H4 (cell line): Measurements from ENCODE around the gene SCTR. TPM values are rescaled to one million over a fixed set of nuclear protein-coding genes. Genes with fewer than 3 reads are reported as not detected.

ENCODE experiments used
- DNase-seq: peaks from one replicate; pipeline ENCODE4 v3.0.0-alpha.2; 2015; ENCODE audit warnings: low spot score
- total RNA-seq: library from RNA; depleted of rRNA; stranded (reverse); fragments of >200 nt; shearing (Covaris generic); gene quantifications from 2 replicates; pipeline ENCODE4 v1.2.3, GENCODE V29; 2014

The SCTR gene
- total RNA-seq, 1 experiment from 2014 or later: not detected

DNA sequence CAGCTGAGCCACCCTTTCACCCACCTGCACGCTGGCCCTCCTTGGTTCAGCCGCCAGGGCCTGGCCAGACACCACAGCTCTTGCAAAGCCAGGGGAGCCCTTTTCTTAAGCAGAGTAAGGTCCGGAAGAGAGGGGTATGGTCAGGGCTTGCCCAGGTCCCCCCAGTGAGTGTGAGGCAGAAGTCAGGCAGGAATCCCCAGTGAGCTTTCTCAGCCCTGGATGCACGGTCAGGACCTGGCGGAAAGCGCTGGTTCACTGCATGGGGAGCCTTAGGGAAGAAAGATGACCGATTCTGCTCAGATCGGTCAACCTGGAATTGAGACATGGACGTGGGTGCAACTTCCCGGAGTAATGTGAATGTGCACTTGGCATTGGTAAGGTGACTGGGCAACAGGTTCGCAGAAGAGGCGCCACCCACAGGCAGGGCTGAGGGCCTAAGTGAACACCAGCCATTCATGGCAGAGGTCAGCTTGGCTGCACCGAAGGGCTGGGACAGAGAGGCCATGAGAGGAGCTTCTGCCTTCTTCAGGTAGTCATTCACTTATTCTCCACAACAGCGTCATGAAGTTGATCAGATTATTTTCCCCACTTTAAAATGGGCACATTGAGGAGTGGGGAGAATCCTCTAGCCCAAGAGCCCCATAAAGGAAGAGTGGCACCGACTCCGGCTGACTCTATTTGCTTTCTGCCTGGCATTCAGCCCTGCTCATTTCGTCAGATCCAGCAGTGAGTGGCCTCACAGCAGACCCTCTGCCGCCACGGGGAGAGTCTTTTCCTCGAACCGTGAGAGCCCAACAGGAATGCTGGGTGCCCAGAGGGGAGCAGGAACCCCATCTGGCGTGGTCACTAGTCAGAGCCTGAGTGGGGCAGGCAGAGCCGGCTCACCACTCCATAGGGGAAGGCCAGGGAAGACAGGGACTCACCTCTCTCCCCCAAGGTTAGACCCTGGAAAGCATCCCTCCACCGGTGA, 35.8 kb downstream of the SCTR start:
- DNase-seq: no peak

DNA sequence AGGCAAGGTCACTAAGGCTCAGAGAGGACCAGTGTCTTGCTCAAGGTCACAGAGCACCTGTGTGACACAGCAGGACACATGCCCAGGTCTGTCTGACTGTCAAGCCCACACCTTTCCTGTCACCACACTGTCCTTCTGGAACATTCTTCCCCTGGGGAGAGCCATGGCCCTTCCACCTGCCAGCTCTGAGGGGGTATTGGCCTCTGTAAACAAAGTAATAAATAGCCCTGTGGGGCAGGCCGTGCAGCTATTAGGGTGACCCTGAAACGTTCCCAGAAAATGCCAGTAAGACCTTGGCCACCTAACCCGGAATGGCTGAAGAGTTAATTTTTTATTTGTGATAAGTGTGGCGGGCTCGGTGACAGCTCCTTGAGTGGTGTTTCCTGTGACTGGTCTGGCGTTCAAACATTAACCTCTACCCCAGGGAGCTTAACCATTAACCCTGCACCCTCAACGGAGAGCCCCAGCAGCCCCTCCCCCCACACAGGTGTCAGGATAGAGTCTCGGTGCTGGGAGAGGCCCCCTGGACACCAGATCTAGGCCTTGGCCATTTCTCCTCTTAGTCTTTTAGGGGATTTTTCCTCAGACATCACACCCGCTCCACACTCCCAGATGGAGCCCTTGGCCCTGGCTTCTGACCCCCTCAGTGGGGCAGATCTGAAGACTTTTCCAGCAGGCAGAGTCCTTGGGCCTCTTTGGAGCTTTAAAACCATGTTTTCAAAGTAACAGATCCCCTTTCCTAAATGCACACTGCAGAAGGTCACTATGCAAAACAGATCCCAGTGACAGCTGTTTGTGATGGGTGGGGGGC, 36.6 kb downstream of the SCTR start:
- DNase-seq: no peak

DNA sequence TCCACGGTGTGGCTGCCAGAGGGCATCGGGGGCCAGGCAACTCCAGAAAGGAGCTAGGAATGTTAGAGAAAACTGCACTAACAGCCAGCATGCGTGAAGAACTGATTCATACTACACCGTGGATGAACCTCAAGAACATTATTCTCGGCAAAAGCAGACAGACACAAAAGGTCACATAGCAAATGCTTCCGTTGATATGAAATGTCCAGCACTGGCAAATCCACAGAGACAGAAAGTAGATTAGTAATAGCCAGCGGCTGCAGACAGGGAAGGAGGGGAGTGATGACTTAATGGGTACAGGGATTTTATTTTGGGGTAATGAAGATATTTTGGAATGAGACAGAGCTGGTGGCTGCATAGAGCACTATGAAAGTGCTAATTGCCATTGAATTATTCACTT, 37.4 kb downstream of the SCTR start:
- DNase-seq: no peak

DNA sequence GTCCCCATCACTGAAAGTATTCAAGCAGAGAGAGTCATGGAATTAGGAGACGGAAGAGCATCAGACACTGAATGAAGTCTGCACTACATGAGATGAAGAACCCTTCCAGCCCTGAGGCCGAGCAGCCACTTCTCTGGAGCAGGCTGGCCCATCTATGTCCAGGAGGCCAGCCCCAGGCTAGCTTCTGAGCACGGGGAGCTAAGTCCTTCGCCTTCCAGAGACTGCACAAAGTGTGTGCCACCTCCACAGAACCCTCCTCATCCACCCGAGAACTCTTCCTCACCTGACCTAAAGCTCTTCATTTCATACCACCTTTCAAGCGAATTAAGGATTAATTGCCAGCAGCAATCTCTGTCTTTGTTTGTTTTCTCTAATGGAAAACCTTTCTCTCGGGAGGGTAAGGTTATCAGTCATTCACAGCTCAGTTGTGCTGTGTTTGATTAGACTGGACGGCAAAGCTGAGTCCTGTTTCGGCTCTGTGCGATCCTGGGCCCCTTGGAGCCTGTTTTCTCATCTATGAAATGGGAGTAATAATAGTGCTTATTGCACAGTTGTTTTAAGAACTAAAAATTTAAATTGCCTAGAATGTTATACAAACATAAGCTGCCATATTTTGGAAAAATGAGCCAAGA, 38.0 kb downstream of the SCTR start:
- no peak for DNase-seq

DNA sequence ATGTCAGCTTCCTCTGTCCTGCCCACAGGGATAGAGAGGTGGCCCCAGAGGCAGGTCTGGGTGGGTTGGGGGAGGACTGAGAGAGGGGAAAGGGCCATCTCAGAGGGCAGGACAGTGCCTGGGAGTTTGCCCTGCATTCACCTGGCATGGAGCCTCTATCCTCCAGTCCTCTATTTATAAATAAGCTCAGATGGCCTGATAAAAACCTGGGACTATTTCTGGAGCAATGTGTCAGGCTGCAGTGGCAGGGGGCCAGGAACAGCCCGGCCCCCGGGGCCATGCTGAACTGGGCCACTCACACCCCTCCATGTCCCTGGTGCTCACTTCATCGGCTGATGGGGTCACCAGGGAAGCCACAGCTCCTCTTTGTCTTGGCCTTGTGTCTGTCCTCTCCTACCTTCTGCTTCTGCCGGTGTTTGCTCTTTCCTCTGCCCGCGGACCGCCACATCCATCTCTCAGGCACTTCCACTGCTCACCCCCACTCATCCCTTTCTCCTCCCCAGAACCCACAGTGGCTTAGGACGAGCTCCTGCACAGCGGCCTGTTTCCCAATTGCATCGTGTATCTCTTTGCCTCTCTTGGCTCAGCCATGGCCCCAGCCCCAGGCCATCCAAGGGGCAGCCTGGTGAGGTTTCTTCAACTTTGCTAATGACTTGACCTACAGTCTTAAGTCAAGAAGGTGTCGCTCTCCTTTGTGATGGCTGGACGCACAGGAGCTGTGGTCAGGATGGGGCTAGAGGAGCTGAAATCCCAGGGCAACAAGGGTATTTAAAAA, 38.8 kb downstream of the SCTR start:
- no peak for DNase-seq

DNA sequence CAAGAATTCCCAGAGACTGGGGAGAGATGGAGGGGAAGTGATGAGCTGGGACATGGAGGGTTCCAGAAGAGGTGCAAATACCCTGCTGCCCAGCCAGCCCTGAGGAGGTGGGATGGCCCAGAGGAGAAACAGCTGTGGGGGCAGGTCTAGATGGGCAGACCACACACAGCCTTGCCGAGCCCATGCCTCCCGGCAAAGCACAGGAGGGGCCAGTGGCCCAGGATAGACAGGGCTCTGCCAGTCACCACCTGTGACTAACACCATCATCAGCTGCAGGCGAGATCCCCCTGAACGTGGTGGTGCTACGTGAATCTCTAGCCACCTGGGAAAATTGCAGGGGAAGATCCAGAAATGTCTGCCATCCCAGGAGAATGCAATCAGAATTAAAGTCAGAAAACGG, 39.4 kb downstream of the SCTR start:
- no peak for DNase-seq

DNA sequence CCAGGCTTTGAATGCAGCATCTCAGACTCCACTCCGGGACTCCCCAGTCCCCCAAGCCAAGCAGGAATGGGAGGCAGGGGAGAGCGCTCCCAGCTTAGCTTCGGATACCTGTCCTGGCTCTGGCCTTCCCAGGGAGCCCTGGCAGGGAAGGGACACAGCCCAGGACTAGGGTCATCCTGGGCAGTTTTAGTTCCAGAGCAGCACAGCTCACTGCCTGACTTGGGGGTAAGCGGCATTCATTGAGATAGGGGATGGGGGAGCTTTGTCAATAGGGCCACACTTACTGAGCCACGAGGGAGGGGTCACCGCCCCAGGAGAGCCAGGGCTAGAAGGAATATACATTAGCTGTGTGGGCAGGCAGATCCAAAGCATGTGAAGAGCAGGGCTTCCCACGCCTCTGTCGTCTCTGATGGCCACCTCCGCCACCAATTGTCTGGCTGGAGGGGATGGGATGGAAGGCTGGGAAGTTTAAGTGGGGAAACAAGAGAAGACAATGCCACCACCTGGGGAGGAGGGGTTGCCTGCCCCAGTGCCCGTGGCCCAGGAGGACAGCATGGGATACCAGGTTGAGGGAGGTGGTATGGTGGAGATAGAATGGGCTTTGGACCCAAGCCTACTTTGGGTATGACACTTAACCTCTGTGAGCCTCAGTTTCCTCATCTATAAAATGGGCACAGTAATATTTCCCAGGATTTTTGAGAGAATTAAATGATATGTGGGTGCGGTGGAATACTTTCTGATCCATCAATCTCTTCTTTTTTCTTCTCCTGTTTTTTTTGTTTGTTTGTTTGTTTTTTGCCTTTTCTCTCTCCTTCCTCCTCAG, 40.2 kb downstream of the SCTR start:
- DNase-seq: no peak

DNA sequence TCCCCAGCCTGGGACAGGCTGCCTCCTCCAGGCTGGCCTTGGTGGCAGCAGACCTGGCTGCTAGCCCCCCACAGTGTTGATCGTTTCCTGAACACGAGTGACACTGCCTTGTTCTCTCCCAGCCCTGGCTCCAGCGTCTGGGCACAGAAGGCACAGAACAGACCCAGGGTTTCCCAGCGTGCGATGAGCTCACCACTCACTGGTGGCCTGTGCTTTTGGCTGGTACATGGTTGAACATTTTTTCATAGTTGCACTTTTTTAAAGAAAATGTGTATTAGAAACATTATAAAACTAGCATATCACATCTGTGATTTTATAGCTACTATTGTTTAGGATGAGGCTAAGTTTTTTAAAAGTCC, 40.9 kb downstream of the SCTR start:
- DNase-seq: no peak

DNA sequence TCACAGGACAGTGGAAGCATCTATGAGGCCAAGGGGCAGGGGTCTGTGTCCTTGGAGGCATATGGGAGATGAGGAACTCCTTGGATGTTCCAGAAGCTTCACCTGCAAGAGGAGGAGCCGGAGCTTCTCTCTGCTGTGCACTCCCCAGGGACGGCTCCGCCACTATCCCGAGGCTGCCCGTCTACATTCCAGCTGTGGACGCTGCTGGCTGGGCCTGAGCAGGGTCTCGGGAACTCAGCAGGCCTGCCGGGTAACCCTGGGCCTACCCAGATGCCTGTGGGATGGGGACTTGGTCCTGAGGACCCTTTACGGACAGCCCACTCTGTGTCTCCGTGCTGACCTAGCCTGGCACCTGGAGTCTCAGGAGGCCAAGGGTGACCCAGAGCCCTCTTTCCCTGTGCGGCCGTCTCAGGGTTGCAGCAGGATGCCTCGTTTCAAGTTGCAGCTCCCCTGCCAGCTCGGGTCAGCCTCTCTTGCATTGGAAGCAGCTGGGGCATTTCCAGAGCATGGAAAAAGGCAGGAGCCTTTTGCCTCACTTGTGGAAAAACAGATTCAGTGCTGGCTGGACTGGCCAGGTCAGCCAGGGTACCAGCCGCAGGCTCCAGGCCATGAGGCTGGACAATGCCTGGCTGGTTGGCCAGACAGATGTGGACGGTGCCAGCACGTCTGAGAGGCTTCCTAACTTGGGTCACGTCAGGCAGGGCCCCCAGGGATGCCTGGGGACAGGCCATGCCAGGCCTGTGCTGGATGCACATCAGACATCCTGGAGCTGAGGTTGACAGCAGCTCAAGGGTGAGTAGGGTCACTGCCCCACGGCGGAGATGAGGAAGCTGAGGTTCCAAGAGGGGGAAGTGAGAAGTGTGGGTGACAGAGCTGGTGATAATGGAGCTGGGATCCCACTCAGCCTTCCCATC, 41.5 kb downstream of the SCTR start:
- no peak for DNase-seq

DNA sequence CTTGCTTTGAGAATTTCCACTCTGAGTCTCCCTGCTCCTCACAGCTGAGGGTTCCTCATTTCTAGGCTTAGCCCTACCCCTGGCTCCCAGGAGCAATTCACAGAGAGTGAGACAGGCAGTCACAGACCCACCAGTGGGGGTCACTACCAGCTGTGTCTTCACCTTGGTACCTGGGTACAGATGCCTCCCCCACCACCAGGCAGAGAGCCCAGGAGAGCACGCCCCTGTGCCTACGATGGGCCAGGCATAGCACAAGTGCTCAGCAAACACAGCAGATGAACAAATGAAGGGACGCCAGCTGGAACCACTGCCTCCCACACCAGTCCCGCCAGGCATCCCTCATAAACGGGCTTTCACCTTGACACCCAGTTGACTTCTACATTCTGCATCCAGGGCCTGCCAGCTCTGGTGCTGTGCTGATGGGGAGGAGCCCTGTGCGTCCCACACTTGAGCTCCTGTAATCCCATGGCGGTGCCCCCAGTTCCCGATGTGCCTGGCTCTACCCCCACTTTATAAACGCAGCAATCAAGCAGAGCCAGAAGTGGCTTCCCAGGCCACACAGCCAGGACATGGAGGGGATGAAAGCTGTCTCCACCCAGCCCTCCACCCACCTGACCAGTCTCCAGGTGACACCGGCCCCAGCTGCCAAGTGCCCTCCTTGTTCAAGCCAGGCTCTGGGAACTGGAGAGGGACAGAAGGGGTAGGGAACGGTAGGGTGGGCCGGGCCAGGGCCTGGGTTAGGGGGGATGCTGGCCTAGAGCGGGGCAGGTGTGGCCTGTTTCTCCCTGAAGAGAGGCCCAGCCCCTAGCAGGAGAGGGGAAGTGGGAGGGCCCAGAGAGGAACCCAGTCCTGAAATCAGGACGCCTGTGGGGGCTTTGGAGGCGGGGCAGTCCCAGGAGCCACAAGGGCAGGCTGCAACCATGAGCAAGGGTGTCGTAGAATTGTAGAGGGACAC, 42.5 kb downstream of the SCTR start:
- no peak for DNase-seq

DNA sequence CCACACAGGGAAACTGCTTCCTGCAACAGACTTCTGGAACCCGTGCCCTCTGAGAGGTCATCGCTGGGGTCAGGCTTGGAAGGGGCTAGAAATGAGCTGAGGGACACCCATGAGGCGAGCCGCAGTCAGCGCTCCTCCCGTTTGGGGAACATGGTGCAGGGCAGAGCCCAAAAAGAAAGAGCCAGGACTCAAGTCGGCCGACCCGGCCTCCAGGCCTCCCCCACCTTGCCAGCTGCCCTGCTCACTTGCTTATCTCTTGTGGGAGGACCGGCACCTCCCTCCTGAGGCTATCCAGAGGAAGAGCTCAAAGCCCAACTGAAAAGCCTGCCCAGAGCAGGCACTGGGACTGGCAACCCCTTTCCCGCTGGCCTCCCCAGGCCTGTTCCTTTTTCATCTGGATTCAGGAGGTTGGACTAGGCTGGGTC, 43.6 kb downstream of the SCTR start:
- no peak for DNase-seq

DNA sequence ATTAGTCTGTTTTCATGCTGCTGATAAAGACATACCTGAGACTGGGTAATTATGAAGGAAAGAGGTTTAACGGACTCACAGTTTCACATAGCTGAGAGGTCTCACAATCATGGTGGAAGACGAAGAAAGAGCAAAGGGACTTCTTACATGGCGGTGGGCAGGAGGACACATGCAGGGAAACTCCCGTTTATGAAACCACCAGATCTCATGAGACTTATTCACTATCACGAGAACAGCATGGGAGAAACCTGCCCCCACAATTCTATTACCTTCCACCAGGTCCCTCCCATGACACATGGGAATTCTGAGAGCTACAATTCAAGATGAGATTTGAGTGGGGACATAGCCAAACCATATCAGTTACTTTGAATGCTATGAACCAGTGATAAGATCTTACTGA, 44.1 kb downstream of the SCTR start:
- DNase-seq: no peak

DNA sequence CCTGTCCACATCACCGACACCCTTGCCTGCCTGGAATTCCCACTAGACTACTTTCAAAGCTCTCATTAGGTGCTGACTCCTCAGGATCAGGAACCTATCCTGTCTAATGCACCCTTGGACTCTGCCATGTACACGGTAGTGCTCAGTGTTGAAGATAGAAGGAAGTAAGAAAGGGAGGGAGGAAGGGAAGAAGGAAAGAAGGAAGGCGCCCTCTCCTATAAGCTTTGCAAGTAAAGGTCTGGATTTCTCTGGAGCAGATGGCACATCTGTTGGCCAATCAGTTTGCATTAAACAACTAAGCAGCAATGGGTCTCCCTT, 45.3 kb downstream of the SCTR start:
- no peak for DNase-seq

DNA sequence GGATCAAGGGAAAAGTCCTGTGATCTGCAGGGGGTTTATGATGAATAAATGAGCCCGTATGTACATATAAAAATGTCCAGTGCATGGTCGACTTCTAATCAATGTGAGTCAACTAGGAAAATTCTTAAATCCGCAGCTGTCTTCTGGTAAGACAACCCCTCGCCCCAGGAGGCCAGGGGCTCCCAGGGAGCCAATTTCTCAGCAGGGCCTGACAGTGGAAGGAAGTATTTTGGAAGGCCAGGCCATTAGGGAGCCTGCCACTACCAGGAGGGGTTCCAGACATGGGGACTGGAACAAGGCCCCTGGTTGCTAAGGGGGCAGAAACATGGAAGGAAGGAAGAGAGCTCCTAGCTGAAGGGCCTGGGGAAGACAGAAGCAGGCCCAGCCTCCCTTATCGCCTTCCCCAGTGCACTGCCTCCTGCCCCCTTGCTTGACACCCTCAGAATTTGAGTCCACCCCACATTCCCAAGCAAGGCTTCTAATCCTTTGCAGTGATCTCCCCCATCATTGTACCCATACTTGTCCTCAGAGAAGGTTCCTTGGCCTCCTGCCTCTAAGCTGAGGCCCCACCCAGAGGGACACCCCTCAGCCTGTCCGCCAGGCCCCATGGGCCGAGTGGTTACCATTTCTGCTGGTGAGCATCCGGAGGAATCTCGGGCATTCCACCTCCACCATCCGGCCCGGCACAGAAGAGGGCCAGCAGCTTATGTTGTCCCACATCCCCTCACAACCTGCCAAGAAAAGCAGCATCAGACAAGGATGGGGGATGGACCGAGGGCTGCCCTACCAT, 45.9 kb downstream of the SCTR start:
- DNase-seq: no peak

DNA sequence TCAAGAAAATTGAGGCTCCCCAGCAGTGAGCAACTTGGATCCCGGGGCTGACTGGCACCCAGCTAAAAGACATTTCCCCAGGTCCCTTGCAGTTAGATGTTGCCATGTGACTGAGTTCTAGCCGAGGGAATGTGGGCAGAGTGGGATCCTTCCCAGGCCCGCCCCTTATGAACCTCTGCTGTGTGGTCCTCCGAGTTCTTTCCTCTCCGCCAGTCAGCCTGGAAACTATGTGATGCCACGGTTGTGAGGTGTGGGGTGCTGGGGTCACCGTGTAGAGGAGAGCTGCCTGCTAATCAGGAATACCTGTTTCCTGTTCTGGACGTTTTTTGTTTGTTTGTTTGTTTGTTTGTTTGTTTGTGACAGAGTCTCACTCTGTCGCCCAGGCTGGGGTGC, 47.2 kb downstream of the SCTR start:
- DNase-seq: no peak

DNA sequence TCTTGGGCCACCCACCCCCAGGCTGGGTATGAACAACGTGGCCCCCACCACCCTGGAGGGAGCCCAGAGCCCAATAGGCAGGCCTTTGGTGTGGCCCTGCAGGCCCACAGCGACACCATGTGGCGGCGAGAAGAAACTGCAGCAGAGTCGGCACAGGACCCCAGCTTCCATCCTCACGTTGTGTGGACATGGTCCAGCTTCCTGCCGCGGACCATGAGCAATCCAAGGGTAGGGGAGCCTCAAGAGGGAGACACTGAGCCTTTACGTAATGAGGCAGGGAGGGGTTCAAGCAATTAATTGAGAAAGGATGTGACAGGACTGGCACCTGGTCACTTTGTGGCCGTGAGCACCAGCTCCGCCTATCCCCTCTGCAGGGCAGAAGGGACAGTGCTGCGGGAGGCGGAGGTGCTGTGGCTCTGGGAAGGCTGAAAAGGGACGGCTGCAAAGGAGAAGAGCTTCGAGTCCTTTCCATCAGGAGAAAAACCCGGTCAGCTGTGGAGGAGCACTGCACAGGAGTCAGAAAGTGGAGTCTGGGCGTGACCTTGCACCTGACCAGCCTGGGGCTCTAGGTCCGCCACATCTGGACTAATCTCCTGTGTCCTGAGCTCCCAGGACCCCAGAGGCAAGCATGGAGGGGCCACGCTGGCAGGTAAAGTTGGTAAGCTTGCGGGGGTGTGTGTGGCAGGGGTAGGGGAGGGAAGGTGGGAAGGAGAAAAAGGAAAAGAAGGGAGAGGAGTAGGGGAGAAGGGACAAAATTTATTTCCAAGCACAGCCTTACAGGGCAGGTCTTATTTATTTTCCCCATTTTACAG, 47.8 kb downstream of the SCTR start:
- peak; percentile 67 for DNase-seq

DNA sequence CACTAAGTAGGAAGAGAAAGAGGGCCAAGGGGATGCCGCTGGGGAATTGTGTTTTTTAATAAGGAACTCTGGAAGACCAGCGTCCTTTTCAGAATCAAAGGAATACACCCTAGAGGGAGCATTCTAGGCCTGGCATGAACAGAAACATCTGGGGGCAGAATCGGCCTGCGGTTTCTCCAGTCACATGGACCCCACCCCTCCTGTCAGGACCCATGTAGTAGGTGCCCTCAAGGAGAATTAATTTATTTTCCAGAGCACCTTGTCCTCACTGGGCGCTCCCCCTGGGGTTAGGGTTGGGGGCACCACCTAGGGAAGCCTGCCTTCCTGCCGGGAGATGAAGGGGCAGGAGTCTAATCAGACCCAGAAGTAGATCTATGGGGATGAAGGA, 48.4 kb downstream of the SCTR start:
- DNase-seq: no peak
